GM06990 (cell line): ENCODE results near the gene KIF3A.

Experiments used
- DNase-seq: peaks from one replicate; pipeline ENCODE4 v3.0.0-alpha.2; 2011; ENCODE audit not compliant: insufficient read length; ENCODE audit errors: extremely low read depth
- H3K27me3 ChIP-seq: replicated peaks from 2 replicates; pipeline ENCODE4 v1.6.0; 2011; ENCODE audit warnings: low read length; ENCODE audit not compliant: control insufficient read depth, insufficient read depth
- H3K36me3 ChIP-seq: 2 replicates; pipeline ENCODE4 v1.5.1; 2011; ENCODE audit warnings: low read length; ENCODE audit not compliant: control insufficient read depth, insufficient read depth
- H3K4me3 ChIP-seq: replicated peaks from 2 replicates; pipeline ENCODE4 v1.5.1; 2011; ENCODE audit warnings: low read depth, mild to moderate bottlenecking, control low read depth, low read length
- CTCF ChIP-seq: IDR thresholded peaks from 2 replicates; pipeline ENCODE4 v1.5.1; 2011; ENCODE audit warnings: low read length, control low read depth, mild to moderate bottlenecking, inconsistent platforms; ENCODE audit not compliant: insufficient read depth, poor library complexity, severe bottlenecking

The KIF3A gene

GRCh38 chr5:132747616-132748440 lies 10.5 kb upstream of the KIF3A start:
- no peak for TF ChIP-seq CTCF
- Histone ChIP-seq H3K4me3 (peak overlapping the region; percentile 70), H3K27me3 (no peaks in the 10 kb centered on the region), H3K36me3 (no peaks in the 10 kb centered on the region)
- peak; percentile 66 for DNase-seq

GRCh38 chr5:132746954-132747615 lies 9.7 kb upstream of the KIF3A start, which contains the start of gene CCNI2:
CCNI2 (plus strand) TSS chr5:132747426; CDS start chr5:132747496, 70 bp downstream.
- H3K27me3 ChIP-seq: no peaks in the 10 kb centered on the region
- H3K4me3 ChIP-seq: peak within 1 kb of the TSS; percentile 70
- peak; percentile 63 for TF ChIP-seq CTCF
- no peaks in the 10 kb centered on the region for H3K36me3 ChIP-seq
- peak; percentile 71 for DNase-seq

GRCh38 chr5:132746592-132746953 lies 9.2 kb upstream of the KIF3A start:
- peak overlapping the region; percentile 70 for H3K4me3 ChIP-seq
- DNase-seq: no peak
- no peaks in the 10 kb centered on the region for H3K27me3 ChIP-seq
- no peaks in the 10 kb centered on the region for H3K36me3 ChIP-seq
- TF ChIP-seq CTCF: no peak

- no peak for TF ChIP-seq CTCF
- no peak for DNase-seq
- no peaks in the 10 kb centered on the region for H3K27me3 ChIP-seq
Measured at GRCh38 chr5:132744659-132745058, 7.3 kb upstream of the KIF3A start.

GRCh38 chr5:132742626-132743025 lies 5.3 kb upstream of the KIF3A start:
- Histone ChIP-seq H3K27me3 (no peaks in the 10 kb centered on the region), H3K36me3 (no peaks in the 10 kb centered on the region), H3K4me3 (no peak overlapping the region)
- no peak for TF ChIP-seq CTCF
- no peak for DNase-seq

More at GRCh38 chr5:132744659-132745058, 7.3 kb upstream of the KIF3A start:
- Histone ChIP-seq H3K36me3 (no peaks in the 10 kb centered on the region), H3K4me3 (no peak overlapping the region)
